GM18499 (cell line): Measurements from ENCODE around the gene ATP5F1E.
"Not testable (repeated sequence)": the region's sequence is repeated elsewhere in the genome, so short reads cannot be mapped to it uniquely, and the experiment has no call there.

Source experiments
- ATAC-seq: cut with Tn5 transposase; IDR thresholded peaks from one replicate; pipeline ENCODE4 v1.9.1; 2021; ENCODE audit warnings: moderate number of reproducible peaks; ENCODE audit not compliant: insufficient read depth, unreplicated experiment

Gene ATP5F1E

GRCh38 chr20:59023616-59024015, 8.5 kb downstream of the ATP5F1E start:
- no peak for ATAC-seq

- ATAC-seq, result no peak
Observed at GRCh38 chr20:59022754-59023153, 9.4 kb downstream of the ATP5F1E start.

- ATAC-seq, result no peak
Observed at GRCh38 chr20:59020938-59021551, 11.1 kb downstream of the ATP5F1E start.

GRCh38 chr20:59019217-59019616, 12.9 kb downstream of the ATP5F1E start, which contains the start of gene TUBB1:
TSS of gene TUBB1 (plus strand) at chr20:59019429. CDS start at chr20:59019523, 94 bp downstream.
- ATAC-seq, result no peak

GRCh38 chr20:59018817-59019216, 13.3 kb downstream of the ATP5F1E start:
- no peak for ATAC-seq

- no peak for ATAC-seq
Observed at GRCh38 chr20:59017493-59018231, 14.5 kb downstream of the ATP5F1E start.

- ATAC-seq, result no peak
Observed at GRCh38 chr20:59016795-59017492, 15.2 kb downstream of the ATP5F1E start.

- no peak for ATAC-seq
Observed at GRCh38 chr20:59015812-59016711, 16.1 kb downstream of the ATP5F1E start.

GRCh38 chr20:59015411-59015810, 16.7 kb downstream of the ATP5F1E start:
- ATAC-seq, result no peak

- no peak for ATAC-seq
Observed at GRCh38 chr20:59014680-59015389, 17.3 kb downstream of the ATP5F1E start.

GRCh38 chr20:59013959-59014608, 18.1 kb downstream of the ATP5F1E start:
- no peak for ATAC-seq

GRCh38 chr20:59013031-59013951, 18.8 kb downstream of the ATP5F1E start:
- no peak for ATAC-seq

GRCh38 chr20:59011874-59012157, 20.3 kb downstream of the ATP5F1E start:
- ATAC-seq, result not testable (repeated sequence)

GRCh38 chr20:59010995-59011873, 20.9 kb downstream of the ATP5F1E start:
- ATAC-seq, result no peak

- ATAC-seq, result no peak
Observed at GRCh38 chr20:59010321-59010994, 21.7 kb downstream of the ATP5F1E start.

GRCh38 chr20:59008715-59009336, 23.3 kb downstream of the ATP5F1E start:
- ATAC-seq, result no peak
